Stimulated activated CD4-positive, alpha-beta T cell treated with anti-CD3 and anti-CD28 coated beads, Interleukin-12 subunit alpha, Interleukin-12 subunit beta, amount 100 ng/mL, for 48 hours (primary cell): ENCODE measurements around the gene CASP2.
A peak's percentile ranks its signal among the peaks of the same experiment; 100 is the strongest.

Source experiments
- DNase-seq, 3 donors: peaks; one replicate each; pipeline ENCODE4 v3.0.0-alpha.2; 2020; ENCODE audit warnings: low read depth in 2 of 3, low spot score in 1 of 3

The CASP2 gene

GRCh38 chr7:143295870-143296269, 7.7 kb downstream of the CASP2 start:
- no peak for DNase-seq

- no peak for DNase-seq
These were observed 8.5 kb downstream of the CASP2 start for GRCh38 chr7:143296686-143297085.

DNA sequence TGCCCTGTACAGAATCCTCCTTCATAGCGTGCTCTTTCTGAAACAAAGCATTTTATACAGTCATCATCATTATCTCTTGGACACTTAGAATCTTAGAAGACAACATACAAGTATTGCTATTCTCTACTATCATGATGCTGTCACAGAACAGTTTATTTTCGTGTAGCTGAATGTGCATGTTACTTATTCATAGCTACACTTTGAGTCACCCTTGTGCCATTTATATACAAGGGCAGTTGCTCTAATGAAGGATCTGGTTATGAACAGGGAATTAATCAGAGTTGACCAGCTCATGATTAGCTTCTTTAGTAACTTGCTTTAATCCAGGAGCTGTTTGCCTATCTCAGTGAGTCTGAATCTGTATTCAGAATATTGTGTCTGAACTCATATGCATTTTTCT, 11.2 kb downstream of the CASP2 start:
- no peak for DNase-seq

DNA sequence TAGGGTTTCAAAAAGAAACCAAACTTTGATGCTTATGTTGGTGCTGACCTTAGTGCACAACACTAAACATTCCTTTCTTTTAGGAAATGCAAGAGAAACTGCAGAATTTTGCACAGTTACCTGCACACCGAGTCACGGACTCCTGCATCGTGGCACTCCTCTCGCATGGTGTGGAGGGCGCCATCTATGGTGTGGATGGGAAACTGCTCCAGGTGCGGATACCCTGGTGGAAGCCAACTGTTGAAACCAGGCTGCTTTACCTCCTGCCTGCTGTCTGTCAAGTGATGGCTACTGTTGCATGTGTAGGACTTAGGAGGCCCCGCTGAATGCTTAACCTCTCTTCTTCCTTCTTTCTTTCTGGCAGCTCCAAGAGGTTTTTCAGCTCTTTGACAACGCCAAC, 11.7 kb downstream of the CASP2 start:
- peak; percentile 36 to 46 (median 38) for DNase-seq

DNA sequence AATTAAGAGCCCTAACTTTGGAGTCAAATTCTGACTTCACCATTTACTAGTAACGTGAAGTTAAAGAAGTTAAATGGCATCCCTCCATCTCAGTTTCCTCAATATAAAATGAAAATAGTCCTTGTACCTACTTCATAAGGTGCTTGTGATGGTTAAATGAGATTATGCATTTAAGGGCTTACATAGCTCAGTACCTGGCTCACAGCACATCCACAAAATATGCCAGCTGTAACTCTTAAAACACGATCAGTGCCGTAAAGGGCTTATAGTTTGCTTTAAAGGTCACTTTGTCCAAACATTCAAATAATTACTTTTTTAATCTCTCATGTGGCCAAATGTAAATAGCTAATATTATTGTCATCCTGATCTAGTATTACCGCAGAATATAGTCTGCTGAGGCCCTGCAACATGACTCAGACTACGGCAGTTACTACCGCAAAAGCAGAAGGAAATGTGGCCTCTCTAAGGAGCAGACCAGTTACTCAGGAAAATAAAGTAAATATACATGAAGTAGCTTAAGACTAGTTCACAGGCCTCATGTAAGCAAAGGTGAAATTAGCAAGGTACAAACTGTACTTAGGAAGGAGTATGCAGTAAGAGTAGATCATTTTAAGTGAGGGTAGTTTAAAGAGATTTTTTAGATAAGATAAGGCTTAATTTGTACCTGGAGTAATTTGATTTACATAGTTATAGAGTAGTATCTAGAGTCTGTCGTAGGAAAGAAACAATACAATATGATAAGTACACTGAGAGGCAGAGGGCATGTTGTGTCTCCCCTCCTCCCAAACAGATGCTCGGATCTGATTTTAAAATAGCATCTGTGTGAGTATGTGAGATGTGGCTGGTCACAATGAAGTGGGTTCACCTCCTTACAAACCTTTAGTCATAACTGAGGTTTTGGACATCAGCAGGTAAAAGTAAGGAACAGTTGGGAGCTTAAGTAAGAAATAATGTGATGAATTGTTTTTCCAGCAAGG, 13.1 kb downstream of the CASP2 start:
- no peak for DNase-seq

DNA sequence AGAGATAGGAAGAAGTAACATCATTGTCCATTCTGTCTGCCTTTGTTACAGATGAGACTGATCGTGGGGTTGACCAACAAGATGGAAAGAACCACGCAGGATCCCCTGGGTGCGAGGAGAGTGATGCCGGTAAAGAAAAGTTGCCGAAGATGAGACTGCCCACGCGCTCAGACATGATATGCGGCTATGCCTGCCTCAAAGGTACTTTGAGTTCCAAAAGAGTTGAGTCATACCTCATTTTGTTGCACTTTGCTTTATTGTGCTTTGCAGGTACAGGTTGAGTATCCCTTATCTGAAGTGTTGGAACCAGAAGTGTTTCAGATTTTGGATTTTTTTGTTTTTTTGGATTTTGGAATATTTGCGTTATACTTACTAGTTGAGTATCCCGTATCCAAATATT, 15.6 kb downstream of the CASP2 start:
- no peak for DNase-seq

DNA sequence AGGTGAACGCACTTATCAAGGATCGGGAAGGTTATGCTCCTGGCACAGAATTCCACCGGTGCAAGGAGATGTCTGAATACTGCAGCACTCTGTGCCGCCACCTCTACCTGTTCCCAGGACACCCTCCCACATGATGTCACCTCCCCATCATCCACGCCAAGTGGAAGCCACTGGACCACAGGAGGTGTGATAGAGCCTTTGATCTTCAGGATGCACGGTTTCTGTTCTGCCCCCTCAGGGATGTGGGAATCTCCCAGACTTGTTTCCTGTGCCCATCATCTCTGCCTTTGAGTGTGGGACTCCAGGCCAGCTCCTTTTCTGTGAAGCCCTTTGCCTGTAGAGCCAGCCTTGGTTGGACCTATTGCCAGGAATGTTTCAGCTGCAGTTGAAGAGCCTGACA, 16.8 kb downstream of the CASP2 start:
- DNase-seq, result no peak

- DNase-seq, result peak; percentile 59 to 76 (median 66)
These were observed 17.4 kb downstream of the CASP2 start for GRCh38 chr7:143305423-143306070.

GRCh38 chr7:143308632-143309031, 20.5 kb downstream of the CASP2 start:
- DNase-seq, result no peak

DNA sequence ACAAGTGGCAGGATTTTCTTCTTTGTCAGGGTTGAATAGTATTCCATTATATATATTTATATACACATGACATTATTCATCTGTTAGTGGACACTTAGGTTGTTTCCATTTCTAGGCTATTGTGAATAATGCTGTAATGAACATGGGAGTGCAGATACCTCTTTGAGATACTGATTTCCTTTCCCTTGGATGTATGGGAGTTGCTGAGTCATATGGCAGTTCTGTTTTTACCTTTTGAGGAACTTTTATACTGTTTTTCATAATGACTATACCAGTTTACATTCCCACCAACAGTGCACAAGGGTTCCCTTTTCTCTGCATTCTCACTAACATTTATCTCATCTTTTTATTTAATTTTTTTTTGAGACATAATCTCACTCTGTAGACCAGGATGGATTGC, 26.0 kb downstream of the CASP2 start:
- no peak for DNase-seq

- no peak for DNase-seq
These were observed 27.6 kb downstream of the CASP2 start, which contains the start of gene CLCN1 for GRCh38 chr7:143315776-143316175. Gene CLCN1 (plus strand): TSS chr7:143316111. CDS start chr7:143316213, 102 bp downstream.

DNA sequence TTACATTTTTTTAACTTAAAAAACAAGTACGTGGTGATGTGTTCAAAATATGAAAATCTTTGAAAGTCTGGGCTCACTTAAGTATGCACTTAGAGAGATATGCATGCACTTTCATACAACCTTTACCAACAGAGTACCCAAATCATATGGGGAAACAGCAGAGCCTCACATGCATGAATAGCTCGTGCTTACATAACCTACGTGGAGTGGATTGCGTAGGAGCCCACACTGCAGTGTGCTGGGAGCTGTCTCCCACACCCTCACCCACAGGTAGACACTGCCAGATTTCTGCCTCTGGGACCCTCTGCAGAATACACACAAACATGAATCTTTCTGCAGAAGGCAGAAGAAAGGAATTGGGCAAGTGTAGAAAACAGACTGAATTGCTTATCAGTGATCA, 28.3 kb downstream of the CASP2 start:
- DNase-seq, result no peak

- no peak for DNase-seq
These were observed 30.5 kb downstream of the CASP2 start for GRCh38 chr7:143318661-143319060.

GRCh38 chr7:143320620-143321019, 32.5 kb downstream of the CASP2 start:
- no peak for DNase-seq

DNA sequence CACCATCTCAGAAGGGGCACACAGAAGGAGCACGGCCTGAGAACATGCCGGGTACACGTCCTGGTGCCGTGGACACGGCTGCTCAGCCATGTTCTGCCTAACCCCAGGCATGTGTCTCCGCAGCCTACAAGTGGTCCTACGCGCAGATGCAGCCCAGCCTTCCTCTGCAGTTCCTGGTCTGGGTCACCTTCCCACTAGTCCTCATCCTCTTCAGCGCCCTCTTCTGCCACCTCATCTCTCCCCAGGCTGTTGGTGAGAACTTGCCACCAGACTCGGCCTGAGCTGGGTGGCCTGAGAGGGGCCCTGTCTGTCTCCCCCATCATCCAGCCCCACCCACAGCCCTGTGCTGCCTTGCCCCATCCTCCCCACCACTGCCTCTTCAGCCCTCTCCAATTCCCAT, 33.1 kb downstream of the CASP2 start:
- no peak for DNase-seq

DNA sequence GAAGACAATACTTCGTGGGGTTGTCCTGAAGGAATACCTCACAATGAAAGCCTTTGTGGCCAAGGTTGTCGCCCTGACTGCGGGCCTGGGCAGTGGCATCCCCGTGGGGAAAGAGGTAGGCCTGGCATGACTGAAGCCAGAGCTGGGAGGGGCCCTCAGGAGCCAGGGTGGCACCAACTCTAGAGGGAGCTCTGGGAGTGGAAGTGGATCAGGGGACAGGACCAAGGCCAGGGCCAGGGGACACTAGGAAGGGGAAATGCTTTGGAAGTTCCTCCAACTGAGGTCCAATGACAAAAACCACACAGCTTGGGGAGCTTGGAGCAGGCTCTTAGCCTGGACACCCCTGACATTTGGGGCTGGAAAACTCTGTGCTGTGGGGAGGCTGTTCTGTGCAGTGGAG, 33.6 kb downstream of the CASP2 start:
- DNase-seq, result no peak

GRCh38 chr7:143322760-143323633, 34.8 kb downstream of the CASP2 start:
- no peak for DNase-seq

DNA sequence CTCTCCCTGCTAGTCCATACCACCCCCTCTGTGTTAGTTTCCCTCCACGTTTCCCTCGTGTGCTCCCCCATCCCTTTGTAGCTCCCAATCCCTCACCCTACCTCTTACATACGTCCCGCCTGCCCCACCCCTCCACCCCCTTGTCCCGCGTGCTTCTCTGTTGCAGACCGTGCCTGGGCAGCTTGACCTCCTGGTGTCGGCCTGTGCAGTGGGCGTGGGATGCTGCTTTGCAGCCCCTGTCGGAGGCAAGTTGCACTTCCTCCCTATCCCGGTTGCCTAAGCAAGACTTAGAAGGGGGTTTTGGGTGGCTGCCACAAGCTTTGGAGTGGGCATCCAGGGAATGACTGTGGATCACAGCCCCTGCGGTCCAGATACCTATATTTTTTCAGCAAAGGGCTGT, 35.5 kb downstream of the CASP2 start:
- DNase-seq, result no peak

DNA sequence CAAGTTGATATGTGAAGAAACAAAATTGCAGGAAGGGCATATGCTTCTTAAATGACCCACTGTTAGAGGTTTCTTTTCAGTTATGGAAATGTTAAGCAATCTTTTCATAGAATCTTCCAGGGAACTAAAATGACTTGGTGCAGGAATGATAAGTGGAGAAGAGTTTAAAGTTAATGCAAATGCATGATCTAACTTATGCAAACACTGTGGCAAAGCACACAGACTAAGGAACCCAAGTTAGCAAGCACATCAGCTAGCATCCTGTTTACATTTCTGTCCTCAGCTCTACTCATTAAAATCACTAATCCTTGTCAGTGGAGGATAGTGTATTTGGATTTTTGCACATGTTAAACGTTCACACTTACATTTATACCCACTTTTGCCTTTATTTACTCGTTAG, 37.1 kb downstream of the CASP2 start:
- no peak for DNase-seq

DNA sequence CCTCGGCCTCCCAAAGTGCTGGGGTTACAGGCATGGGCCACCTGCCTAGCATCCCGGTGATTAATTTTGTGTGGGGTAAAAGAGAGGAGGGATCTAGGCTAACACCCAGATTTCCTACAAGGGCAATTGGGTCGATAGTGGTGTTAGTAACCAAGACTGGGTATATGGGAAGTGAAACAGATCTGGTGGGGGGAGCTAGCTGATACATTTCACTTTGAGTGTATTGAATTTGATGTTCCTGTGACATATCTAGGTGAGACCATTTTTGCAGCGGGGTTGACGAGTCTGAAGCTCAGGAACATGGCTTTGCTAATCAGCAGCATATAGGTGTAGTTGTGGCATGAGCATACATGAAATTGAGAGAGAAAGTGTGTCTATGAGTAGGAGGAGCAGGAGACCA, 39.8 kb downstream of the CASP2 start:
- DNase-seq, result no peak

DNA sequence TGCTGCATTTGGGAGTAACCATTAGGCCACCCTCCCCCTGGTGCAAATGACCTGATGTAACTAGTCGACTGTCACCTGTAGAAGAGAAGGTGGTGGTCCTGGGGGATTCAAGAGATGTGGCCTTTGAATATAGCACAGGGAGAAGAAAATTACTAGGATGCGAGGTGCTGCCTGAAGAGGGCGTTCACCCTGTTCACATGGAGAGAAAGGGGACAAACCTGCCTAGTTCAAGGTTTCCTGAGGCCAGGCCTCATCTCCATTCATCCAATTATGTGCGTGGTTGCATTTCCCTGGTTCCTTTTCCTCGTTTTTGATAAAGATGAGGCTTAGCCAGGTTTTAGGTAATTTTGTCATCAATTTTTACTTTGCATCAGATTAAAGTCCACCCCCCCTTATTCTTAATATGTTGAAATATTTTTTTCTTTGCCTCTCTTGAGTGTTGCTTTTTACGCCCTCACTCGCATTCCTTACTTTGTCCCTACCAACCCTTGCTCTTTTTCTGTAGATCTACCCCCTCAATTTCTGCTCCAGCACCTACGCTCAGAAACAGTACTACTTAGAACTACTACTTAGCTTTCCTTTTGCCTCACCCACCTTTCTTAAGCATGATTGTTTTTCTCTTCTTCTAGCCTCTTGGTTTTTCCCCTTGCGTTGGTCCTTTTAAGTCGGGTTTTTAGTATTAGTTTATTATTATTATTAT, 41.5 kb downstream of the CASP2 start:
- no peak for DNase-seq
